Nephron (organoid): ENCODE results near the gene C5orf46.

Experiments
- H3K27ac Mint-ChIP-seq, 3 experiments: 2 replicates each; pipeline ENCODE4 v1.8.0; 2020; ENCODE audit warnings: mixed read lengths in 3 of 3, mild to moderate bottlenecking in 2 of 3, moderate library complexity in 1 of 3
- H3K27me3 Mint-ChIP-seq: 2 replicates; pipeline ENCODE4 v1.8.0; 2021; ENCODE audit warnings: low read depth, mild to moderate bottlenecking, moderate library complexity, mixed read lengths
- H3K36me3 Mint-ChIP-seq: 2 replicates; pipeline ENCODE4 v1.8.0; 2020; ENCODE audit warnings: low read depth, mixed read lengths
- H3K4me1 Mint-ChIP-seq: 2 replicates; pipeline ENCODE4 v1.8.0; 2020; ENCODE audit warnings: mixed read lengths
- H3K4me3 Mint-ChIP-seq, 3 experiments: 2 replicates each; pipeline ENCODE4 v1.8.0; 2020; ENCODE audit warnings: mild to moderate bottlenecking in 3 of 3, mixed read lengths in 3 of 3, moderate library complexity in 2 of 3
- H3K9me3 Mint-ChIP-seq: 2 replicates; pipeline ENCODE4 v1.8.0; 2020; ENCODE audit warnings: mixed read lengths
- CTCF ChIP-seq, 3 experiments: fragments of 200-600 bp; sonication (generic); IDR thresholded peaks; one replicate each; pipeline ENCODE4 v1.5.0; 2021; ENCODE audit warnings: antibody characterized with exemption in 3 of 3; ENCODE audit not compliant: unreplicated experiment in 3 of 3

C5orf46 gene

GRCh38 chr5:147842869-147843268, 63.5 kb downstream of the C5orf46 start:
- H3K4me3 Mint-ChIP-seq = no peak overlapping the region
- no peaks in the 10 kb centered on the region for H3K4me1 Mint-ChIP-seq
- H3K36me3 Mint-ChIP-seq = no peaks in the 10 kb centered on the region
- H3K9me3 Mint-ChIP-seq = no peaks in the 10 kb centered on the region
- H3K27ac Mint-ChIP-seq = no peak overlapping the region
- no peak for TF ChIP-seq CTCF (IDR thresholded peaks at IDR 0.05; ENCODE audit: unreplicated experiment in 3 of 3)
- no peaks in the 10 kb centered on the region for H3K27me3 Mint-ChIP-seq
